GM12873 (cell line): ENCODE data around the gene KRT8.

Experiments
- TF ChIP-seq, protein P1 (sequence below): IDR thresholded peaks from 2 replicates; pipeline ENCODE4 v1.5.1; 2012; ENCODE audit warnings: low read depth, mild to moderate bottlenecking, moderate library complexity, low read length, control low read depth; ENCODE audit not compliant: insufficient read depth; ENCODE audit errors: missing control alignments

Gene KRT8

DNA sequence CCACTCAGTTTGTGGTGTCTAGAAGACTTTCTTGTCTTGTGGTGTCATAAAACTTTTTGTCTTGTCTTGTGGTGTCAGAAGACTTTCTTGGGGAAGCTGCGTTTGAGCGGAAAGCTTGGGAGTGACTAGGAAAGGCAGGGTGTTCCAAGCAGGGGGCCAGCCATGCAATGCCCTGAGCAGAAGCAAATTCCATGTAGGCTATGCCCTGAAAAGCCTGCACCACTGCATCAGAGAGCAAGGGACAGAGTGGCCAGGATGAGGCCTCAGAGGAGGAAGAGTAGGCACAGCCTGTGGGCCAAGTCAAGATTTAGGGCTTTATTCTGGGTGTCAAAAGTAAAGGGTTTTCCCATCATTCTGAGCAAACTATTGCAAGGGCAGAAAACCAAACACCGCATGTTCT lies 14.5 kb downstream of the KRT8 start:
- TF ChIP-seq, protein P1, sequence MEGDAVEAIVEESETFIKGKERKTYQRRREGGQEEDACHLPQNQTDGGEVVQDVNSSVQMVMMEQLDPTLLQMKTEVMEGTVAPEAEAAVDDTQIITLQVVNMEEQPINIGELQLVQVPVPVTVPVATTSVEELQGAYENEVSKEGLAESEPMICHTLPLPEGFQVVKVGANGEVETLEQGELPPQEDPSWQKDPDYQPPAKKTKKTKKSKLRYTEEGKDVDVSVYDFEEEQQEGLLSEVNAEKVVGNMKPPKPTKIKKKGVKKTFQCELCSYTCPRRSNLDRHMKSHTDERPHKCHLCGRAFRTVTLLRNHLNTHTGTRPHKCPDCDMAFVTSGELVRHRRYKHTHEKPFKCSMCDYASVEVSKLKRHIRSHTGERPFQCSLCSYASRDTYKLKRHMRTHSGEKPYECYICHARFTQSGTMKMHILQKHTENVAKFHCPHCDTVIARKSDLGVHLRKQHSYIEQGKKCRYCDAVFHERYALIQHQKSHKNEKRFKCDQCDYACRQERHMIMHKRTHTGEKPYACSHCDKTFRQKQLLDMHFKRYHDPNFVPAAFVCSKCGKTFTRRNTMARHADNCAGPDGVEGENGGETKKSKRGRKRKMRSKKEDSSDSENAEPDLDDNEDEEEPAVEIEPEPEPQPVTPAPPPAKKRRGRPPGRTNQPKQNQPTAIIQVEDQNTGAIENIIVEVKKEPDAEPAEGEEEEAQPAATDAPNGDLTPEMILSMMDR = no peak

DNA sequence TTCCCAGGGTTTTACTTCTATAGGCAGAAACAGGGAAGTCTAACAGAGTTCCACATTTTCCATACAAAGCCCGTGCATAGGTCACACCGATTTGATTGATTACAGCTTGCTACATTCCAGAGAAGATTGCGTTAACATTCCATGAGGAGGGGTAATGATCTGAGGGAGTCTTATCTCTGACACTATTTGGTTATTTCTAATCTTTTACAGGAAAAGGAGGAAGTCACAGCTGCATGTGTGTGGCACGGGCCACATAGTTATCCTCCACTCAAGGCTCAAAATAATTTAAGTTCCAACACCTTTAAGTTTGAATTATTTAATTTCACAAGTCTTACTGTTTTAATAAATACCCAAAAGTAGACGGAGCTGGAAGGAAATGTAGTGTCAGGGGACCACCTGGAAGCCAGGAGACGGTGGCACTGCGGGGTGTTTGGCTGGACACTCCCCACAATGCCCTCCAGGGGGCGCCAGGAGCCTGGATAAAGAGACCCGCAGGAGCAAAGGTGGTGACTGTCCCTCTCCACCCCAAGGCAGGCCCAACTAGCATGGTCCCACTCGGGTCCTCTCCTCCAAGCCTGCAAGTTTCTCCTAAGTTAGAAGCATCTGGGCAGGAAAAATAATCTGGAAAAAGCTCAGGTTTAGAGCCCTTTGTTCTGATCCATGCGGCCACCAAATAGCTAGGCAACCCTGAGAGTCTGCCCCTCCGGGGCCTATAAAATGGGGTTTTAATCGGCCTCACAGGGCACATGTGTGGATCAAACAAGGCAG lies 20.2 kb downstream of the KRT8 start:
- TF ChIP-seq, protein P1 = peak; percentile 90

DNA sequence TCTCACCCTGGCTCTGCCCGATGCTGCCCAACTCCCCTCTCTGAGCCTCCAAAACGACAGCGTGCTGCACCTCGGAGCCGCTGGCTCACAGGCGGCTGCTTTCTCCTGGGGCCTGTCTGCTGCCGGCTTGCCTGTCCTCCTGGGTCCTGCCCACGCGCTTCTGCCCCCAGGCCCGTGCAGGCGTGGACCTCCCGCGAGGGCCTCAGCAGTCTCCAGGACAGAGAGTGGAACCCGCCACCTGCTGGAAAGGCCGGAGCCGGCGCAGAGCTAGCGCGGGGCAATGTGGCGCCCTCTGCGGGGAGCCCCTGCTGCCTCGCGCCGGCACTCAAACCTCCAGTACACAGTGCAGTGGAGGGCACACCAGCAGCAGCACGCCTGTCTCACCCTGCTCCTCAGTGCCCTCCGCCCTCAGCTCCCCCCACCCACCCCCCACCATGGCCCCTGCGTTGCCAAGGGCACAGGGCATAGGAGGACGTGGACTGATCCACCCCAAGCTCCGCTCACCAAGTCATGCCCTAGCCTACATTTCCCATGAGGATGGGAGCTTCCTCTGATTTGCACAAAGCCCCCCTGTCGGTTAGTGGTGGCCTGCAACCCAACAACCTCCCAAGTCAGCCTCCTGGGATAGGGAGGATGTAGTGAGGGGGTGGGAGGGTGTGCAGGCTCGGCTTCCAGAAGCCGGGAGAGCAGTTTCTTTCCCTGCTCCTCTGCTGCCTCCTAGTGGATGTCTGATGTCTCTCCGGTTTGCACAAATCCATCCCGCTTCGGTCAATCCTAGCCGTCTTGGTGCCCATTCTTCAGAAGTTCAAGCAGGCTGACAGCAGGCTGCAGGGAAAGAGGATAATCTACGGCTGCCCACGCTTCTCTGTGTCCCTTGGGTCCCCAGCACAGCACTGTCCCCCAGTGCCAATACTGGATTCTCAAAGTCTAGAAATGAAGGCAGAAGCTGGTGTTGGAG lies 25.2 kb downstream of the KRT8 start:
- TF ChIP-seq, protein P1 = peak; percentile 97

- TF ChIP-seq, protein P1 = no peak
These were observed 26.1 kb downstream of the KRT8 start for GRCh38 chr12:52878507-52879393.

- TF ChIP-seq, protein P1 = no peak
These were observed 27.6 kb downstream of the KRT8 start for GRCh38 chr12:52877242-52877641.

GRCh38 chr12:52876372-52876771 lies 28.5 kb downstream of the KRT8 start:
- TF ChIP-seq, protein P1 = no peak
